ENCODE results near the gene KRTAP4-8. TPM values are rescaled to one million over a fixed set of nuclear protein-coding genes. Genes with fewer than 3 reads are reported as not detected.
"Not testable (repeated sequence)": the region's sequence is repeated elsewhere in the genome, so short reads cannot be mapped to it uniquely, and the experiment has no call there.

Gene KRTAP4-8
- total and polyA plus RNA-seq, 2 experiments from 2014 or later: not detected

DNA sequence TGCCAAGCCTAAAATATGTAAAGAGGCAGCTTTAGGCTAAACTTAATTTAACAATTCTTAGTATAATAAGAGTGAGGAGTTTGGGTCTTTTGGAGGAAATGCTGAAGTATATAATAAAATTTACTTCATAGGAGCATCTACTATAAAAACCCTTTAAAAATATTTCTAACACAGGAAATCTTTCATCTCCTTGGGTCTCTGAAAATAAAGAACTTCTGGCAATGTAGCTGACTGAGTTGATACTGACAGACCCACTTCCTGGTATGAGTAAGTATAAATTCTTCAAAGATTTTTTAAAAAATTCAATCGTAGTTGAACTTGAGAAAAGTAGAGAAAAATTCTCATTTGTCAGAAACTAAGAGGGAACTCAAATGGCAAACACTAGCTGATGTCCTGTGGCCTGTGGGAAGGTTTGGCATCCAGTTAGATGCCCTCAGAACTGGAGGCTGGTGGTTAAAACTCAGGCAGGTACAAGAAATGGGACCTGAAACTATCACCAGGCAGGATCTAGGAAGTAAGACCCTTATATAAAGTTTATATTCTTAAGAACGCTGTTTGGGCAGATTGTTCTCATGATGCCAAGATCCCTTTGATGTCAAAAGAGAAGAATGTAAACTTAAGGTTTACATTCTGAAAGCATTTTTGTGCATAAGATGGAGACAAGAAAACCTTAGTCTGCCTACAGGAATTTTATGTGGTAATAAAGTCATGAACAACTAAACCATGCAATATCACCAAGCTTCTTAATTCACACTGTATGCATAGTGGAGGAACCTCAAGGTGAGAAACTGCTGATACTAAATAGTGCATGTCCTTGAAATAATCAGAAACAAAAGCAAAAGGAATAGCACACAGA is 36.2 kb upstream of the KRTAP4-8 start:
- H3K4me1 ChIP-seq (ENCODE audit: low read depth): no peaks in the 10 kb centered on the region
- no peaks in the 10 kb centered on the region for H3K36me3 ChIP-seq
- H3K9me3 ChIP-seq (ENCODE audit: low read depth): no peaks in the 10 kb centered on the region
- DNase-seq (ENCODE audit: low read depth in 1 of 2, low spot score in 1 of 2): no peak
- no peak overlapping the region for H3K27ac ChIP-seq
- no peaks in the 10 kb centered on the region for H3K27me3 ChIP-seq
- TF ChIP-seq CTCF (IDR thresholded peaks at IDR 0.05; ENCODE audit: low read depth, low read length): no peak
- H3K4me3 ChIP-seq: no peak overlapping the region

- no peaks in the 10 kb centered on the region for H3K4me1 ChIP-seq (ENCODE audit: low read depth)
- no peak overlapping the region for H3K4me3 ChIP-seq
- no peaks in the 10 kb centered on the region for H3K27me3 ChIP-seq
- no peak overlapping the region for H3K27ac ChIP-seq
- H3K9me3 ChIP-seq (ENCODE audit: low read depth): no peaks in the 10 kb centered on the region
- no peaks in the 10 kb centered on the region for H3K36me3 ChIP-seq
- TF ChIP-seq CTCF (IDR thresholded peaks at IDR 0.05; ENCODE audit: low read depth, low read length): no peak
- no peak for DNase-seq (ENCODE audit: low read depth in 1 of 2, low spot score in 1 of 2)
These were observed 34.0 kb upstream of the KRTAP4-8 start for GRCh38 chr17:41131979-41132378.

GRCh38 chr17:41127371-41127770 is 29.4 kb upstream of the KRTAP4-8 start:
- H3K4me1 ChIP-seq (ENCODE audit: low read depth): no peaks in the 10 kb centered on the region
- no peak overlapping the region for H3K4me3 ChIP-seq
- no peaks in the 10 kb centered on the region for H3K36me3 ChIP-seq
- no peak for TF ChIP-seq CTCF (IDR thresholded peaks at IDR 0.05; ENCODE audit: low read depth, low read length)
- H3K9me3 ChIP-seq (ENCODE audit: low read depth): no peaks in the 10 kb centered on the region
- no peaks in the 10 kb centered on the region for H3K27me3 ChIP-seq
- H3K27ac ChIP-seq: no peak overlapping the region
- no peak for DNase-seq (ENCODE audit: low read depth in 1 of 2, low spot score in 1 of 2)

GRCh38 chr17:41126412-41126811 is 28.5 kb upstream of the KRTAP4-8 start:
- no peaks in the 10 kb centered on the region for H3K4me1 ChIP-seq (ENCODE audit: low read depth)
- DNase-seq (ENCODE audit: low read depth in 1 of 2, low spot score in 1 of 2): no peak
- no peak overlapping the region for H3K4me3 ChIP-seq
- H3K36me3 ChIP-seq: no peaks in the 10 kb centered on the region
- no peaks in the 10 kb centered on the region for H3K27me3 ChIP-seq
- H3K9me3 ChIP-seq (ENCODE audit: low read depth): no peaks in the 10 kb centered on the region
- no peak for TF ChIP-seq CTCF (IDR thresholded peaks at IDR 0.05; ENCODE audit: low read depth, low read length)
- H3K27ac ChIP-seq: no peak overlapping the region

DNA sequence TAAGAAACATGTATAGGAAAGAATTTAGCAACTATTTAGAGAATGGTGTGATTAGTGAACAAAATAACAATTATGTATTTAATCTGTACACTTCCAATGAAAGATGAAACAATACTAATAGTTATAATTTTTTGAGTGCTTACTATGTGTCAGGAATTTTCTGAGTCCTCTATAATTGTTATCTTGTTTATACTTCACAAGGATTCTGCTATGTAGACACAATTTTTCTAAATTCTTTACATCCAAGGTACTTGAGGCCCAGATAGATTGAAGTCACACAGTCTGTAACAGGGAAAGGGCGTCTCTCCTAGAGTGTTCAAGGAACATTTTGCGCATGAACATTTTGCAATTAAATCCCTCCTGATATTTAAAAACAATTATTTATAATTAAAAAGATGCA is 27.1 kb upstream of the KRTAP4-8 start:
- Histone ChIP-seq H3K4me3 (no peak overlapping the region), H3K36me3 (no peaks in the 10 kb centered on the region), H3K27me3 (no peaks in the 10 kb centered on the region), H3K9me3 (ENCODE audit: low read depth) (no peaks in the 10 kb centered on the region), H3K4me1 (ENCODE audit: low read depth) (no peaks in the 10 kb centered on the region), H3K27ac (no peak overlapping the region)
- no peak for TF ChIP-seq CTCF (IDR thresholded peaks at IDR 0.05; ENCODE audit: low read depth, low read length)
- no peak for DNase-seq (ENCODE audit: low read depth in 1 of 2, low spot score in 1 of 2)

DNA sequence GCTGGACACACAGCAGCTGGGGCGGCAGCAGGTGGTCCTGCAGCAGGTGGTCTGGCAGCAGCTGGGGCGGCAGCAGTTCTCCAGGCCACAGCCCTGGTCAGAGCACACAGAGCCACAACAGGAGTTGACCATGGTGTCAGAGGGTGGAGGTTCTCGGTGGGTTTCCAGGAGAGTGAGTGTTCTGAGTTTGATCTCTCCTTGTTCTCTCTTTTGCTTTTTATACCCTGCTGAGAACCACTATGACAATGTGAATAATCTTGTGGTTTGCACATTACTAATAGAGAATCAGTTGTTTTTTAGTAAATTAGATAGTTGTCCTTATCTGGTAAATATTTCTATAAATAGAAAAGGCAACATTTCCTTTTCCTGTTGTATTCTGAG is 26.0 kb upstream of the KRTAP4-8 start, which contains the start of gene KRTAP4-12:
Gene KRTAP4-12 (minus strand): TSS at position 192 of the 381 bp plus-strand sequence. CDS start 60 bp downstream, at position 132.
- H3K4me1 ChIP-seq (ENCODE audit: low read depth); H3K27ac ChIP-seq; DNase-seq (ENCODE audit: low read depth in 1 of 2, low spot score in 1 of 2); H3K4me3 ChIP-seq; H3K27me3 ChIP-seq; H3K36me3 ChIP-seq; H3K9me3 ChIP-seq (ENCODE audit: low read depth): not testable (repeated sequence)

DNA sequence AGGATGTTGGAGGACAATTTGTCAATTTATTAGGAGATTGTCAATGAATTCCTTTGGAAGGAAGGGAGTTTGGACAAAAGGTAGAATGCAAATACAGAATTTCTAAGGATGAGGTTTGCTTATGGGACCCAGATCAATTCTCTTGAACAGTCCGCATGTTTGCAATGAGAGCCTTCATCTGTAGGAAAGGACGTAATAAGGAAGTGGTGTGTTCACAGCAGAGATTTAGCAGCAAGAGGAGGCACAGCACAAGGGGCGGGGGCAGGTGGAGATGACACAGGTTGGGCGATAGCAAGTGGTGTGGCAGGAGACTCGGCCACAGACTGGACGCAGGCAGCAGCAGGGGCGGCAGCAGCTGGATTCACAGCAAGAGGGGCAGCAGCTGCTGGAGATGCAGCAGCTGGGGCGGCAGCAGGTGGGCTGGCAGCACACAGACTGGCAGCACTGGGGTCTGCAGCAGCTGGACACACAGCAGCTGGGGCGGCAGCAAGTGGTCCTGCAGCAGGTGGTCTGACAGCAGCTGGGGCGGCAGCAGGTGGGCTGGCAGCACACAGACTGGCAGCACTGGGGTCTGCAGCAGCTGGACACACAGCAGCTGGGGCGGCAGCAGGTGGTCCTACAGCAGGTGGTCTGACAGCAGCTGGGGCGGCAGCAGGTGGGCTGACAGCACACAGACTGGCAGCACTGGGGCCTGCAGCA is 25.5 kb upstream of the KRTAP4-8 start:
- H3K27ac ChIP-seq: not testable (repeated sequence)

More for the DNA sequence above, 25.5 kb upstream of the KRTAP4-8 start:
- DNase-seq (ENCODE audit: low read depth in 1 of 2, low spot score in 1 of 2); H3K27me3 ChIP-seq; H3K36me3 ChIP-seq; H3K9me3 ChIP-seq (ENCODE audit: low read depth); H3K4me1 ChIP-seq (ENCODE audit: low read depth); H3K4me3 ChIP-seq: not testable (repeated sequence)

All from cardiac muscle cell (in vitro differentiated cells and primary cell).